Raji (cell line): ENCODE data around the gene AMMECR1.

ENCODE experiments used
- POLR2A ChIP-seq: IDR thresholded peaks from 2 replicates; pipeline ENCODE4 v1.6.1; 2011; ENCODE audit warnings: low read depth, low read length, control low read depth; ENCODE audit not compliant: insufficient read depth

AMMECR1 gene

GRCh38 chrX:110226931-110227330 is 91.0 kb downstream of the AMMECR1 start:
- TF ChIP-seq POLR2A: no peak

- no peak for TF ChIP-seq POLR2A
Measured at GRCh38 chrX:110224926-110225617, 92.8 kb downstream of the AMMECR1 start.

- TF ChIP-seq POLR2A: no peak
Measured at GRCh38 chrX:110222497-110223257, 95.2 kb downstream of the AMMECR1 start.

GRCh38 chrX:110219920-110220319 is 98.0 kb downstream of the AMMECR1 start:
- no peak for TF ChIP-seq POLR2A

GRCh38 chrX:110218591-110218990 is 99.3 kb downstream of the AMMECR1 start:
- TF ChIP-seq POLR2A: no peak

GRCh38 chrX:110216027-110216426 is 101.9 kb downstream of the AMMECR1 start:
- no peak for TF ChIP-seq POLR2A

GRCh38 chrX:110215411-110215810 is 102.5 kb downstream of the AMMECR1 start:
- TF ChIP-seq POLR2A: no peak

- TF ChIP-seq POLR2A: no peak
Measured at GRCh38 chrX:110214684-110215083, 103.2 kb downstream of the AMMECR1 start.

GRCh38 chrX:110213183-110213582 is 104.7 kb downstream of the AMMECR1 start:
- TF ChIP-seq POLR2A: no peak

- no peak for TF ChIP-seq POLR2A
Measured at GRCh38 chrX:110212299-110212698, 105.6 kb downstream of the AMMECR1 start.

GRCh38 chrX:110211340-110211739 is 106.5 kb downstream of the AMMECR1 start:
- TF ChIP-seq POLR2A: no peak

- TF ChIP-seq POLR2A: no peak
Measured at GRCh38 chrX:110210417-110211139, 107.3 kb downstream of the AMMECR1 start.

- no peak for TF ChIP-seq POLR2A
Measured at GRCh38 chrX:110208092-110208491, 109.8 kb downstream of the AMMECR1 start.

GRCh38 chrX:110204986-110205385 is 112.9 kb downstream of the AMMECR1 start:
- TF ChIP-seq POLR2A: no peak

GRCh38 chrX:110201799-110202198 is 116.1 kb downstream of the AMMECR1 start:
- no peak for TF ChIP-seq POLR2A

GRCh38 chrX:110194977-110195376 is 122.9 kb downstream of the AMMECR1 start:
- no peak for TF ChIP-seq POLR2A
